Fibroblast of lung (primary cell): ENCODE data around the gene SP1. TPM values are rescaled to one million over a fixed set of nuclear protein-coding genes. Genes with fewer than 3 reads are reported as not detected.
A peak's percentile ranks its signal among the peaks of the same experiment; 100 is the strongest.

ENCODE experiments used
- DNase-seq, 2 donors: peaks; one replicate each; pipeline versions ENCODE4 v3.0.0 to v3.0.0-alpha.2; 2010; ENCODE audit warnings: low read depth in 2 of 2
- H2AFZ ChIP-seq: 2 replicates; pipeline ENCODE4 v1.5.1; 2012; ENCODE audit warnings: low read length, control low read depth, inconsistent platforms
- H3K27ac ChIP-seq: 2 replicates; pipeline ENCODE4 v1.5.1; 2011; ENCODE audit warnings: low read length, control low read depth; ENCODE audit not compliant: insufficient read depth
- H3K27me3 ChIP-seq: 2 replicates; pipeline ENCODE4 v1.5.1; 2011; ENCODE audit warnings: mild to moderate bottlenecking, low read length; ENCODE audit not compliant: control insufficient read depth, insufficient read depth
- H3K36me3 ChIP-seq: 2 replicates; pipeline ENCODE4 v1.5.1; 2011; ENCODE audit warnings: low read length; ENCODE audit not compliant: control insufficient read depth, insufficient read depth
- H3K4me1 ChIP-seq: 2 replicates; pipeline ENCODE4 v1.5.1; 2011; ENCODE audit warnings: low read length; ENCODE audit not compliant: control insufficient read depth, insufficient read depth; ENCODE audit errors: extremely low read depth
- H3K4me2 ChIP-seq: 2 replicates; pipeline ENCODE4 v1.5.1; 2011; ENCODE audit warnings: low read length, control low read depth; ENCODE audit not compliant: insufficient read depth; ENCODE audit errors: extremely low read depth
- H3K4me3 ChIP-seq, 4 experiments: fragments of 200-600 bp in 1 of 4; sonication (generic) in 1 of 4; replicated peaks in 1 of 4; 2 replicates each; pipeline ENCODE4 v1.5.1; 2011 to 2016; ENCODE audit warnings: low read length in 4 of 4, low read depth in 3 of 4, mild to moderate bottlenecking in 3 of 4, control low read depth in 2 of 4, inconsistent platforms in 1 of 4, mixed read lengths in 1 of 4; ENCODE audit not compliant: insufficient read depth in 1 of 4; ENCODE audit errors: control extremely low read depth in 1 of 4
- H3K79me2 ChIP-seq: 2 replicates; pipeline ENCODE4 v1.5.1; 2012; ENCODE audit warnings: mild to moderate bottlenecking, low read length, inconsistent platforms; ENCODE audit not compliant: control insufficient read depth, insufficient read depth
- H3K9ac ChIP-seq: 2 replicates; pipeline ENCODE4 v1.5.1; 2011; ENCODE audit warnings: mild to moderate bottlenecking, low read length, control low read depth; ENCODE audit not compliant: insufficient read depth
- H3K9me3 ChIP-seq: 2 replicates; pipeline ENCODE4 v1.5.1; 2012; ENCODE audit warnings: low read depth, low read length; ENCODE audit not compliant: control insufficient read depth, insufficient read depth
- H4K20me1 ChIP-seq: 2 replicates; pipeline ENCODE4 v1.5.1; 2011; ENCODE audit warnings: low read length; ENCODE audit not compliant: control insufficient read depth, insufficient read depth; ENCODE audit errors: extremely low read depth
- CTCF ChIP-seq, 2 donors: IDR thresholded peaks in 1 of 2; conservative IDR thresholded peaks in 1 of 2; 1 replicate in 1 of 2; 2 replicates in 1 of 2; pipeline ENCODE4 v1.5.1; 2011 to 2012; ENCODE audit warnings: low read length in 2 of 2, control low read depth in 1 of 2, inconsistent platforms in 1 of 2, low read depth in 1 of 2, mild to moderate bottlenecking in 1 of 2
- EZH2 ChIP-seq: IDR thresholded peaks from 2 replicates; pipeline ENCODE4 v1.5.1; 2012; ENCODE audit warnings: low read length, control low read depth, mild to moderate bottlenecking; ENCODE audit errors: missing control alignments
- polyA plus RNA-seq, 2 donors: library from polyadenylated mRNA; depleted of rRNA in 1 of 2; stranded (reverse) in 1 of 2; unstranded in 1 of 2; fragments of >200 nt; gene quantifications; 2 replicates each; pipeline ENCODE4 v1.2.1, GENCODE V29; 2011 to 2012; ENCODE audit warnings: missing spikeins in 1 of 2
- total RNA-seq: library from RNA; depleted of rRNA; stranded (reverse); fragments of >200 nt; gene quantifications from 2 replicates; pipeline ENCODE4 v1.2.1, GENCODE V29; 2014

Gene SP1
- total and polyA plus RNA-seq, 2 donors (not counting 1 experiment from before 2014, with no cell fraction given), result 35.3 to 38.9 TPM

GRCh38 chr12:53451661-53452158 lies 71.7 kb downstream of the SP1 start, which contains the start of gene PCBP2:
PCBP2 (plus strand) TSS chr12:53452102; CDS start chr12:53454801, 2,699 bp downstream.
- peaks cover 16% of the 10 kb centered on the region for H3K36me3 ChIP-seq
- peaks cover 4% of the 10 kb centered on the region for H3K4me1 ChIP-seq
- H2AFZ ChIP-seq, result no peak within 1 kb of the TSS
- peak; percentile 100 for DNase-seq
- H4K20me1 ChIP-seq, result peaks cover 17% of the 10 kb centered on the region
- peak within 1 kb of the TSS; percentile 97 for H3K9ac ChIP-seq
- peak within 1 kb of the TSS; percentile 93 for H3K27ac ChIP-seq
- TF ChIP-seq CTCF (conservative IDR thresholded peaks at IDR 0.05 in 1 of 2, IDR thresholded peaks at IDR 0.05 in 1 of 2; ENCODE audit: low read depth in 1 of 2, low read length in 2 of 2), result peak; percentile 90
- no peak for TF ChIP-seq EZH2
- H3K79me2 ChIP-seq, result peaks cover 44% of the 10 kb centered on the region
- no peaks in the 10 kb centered on the region for H3K9me3 ChIP-seq
- no peaks in the 10 kb centered on the region for H3K27me3 ChIP-seq
- H3K4me3 ChIP-seq, result peak within 1 kb of the TSS; percentile 86 to 100 (median 90)
- H3K4me2 ChIP-seq, result peak within 1 kb of the TSS; percentile 61

- TF ChIP-seq CTCF (conservative IDR thresholded peaks at IDR 0.05 in 1 of 2, IDR thresholded peaks at IDR 0.05 in 1 of 2; ENCODE audit: low read depth in 1 of 2, low read length in 2 of 2) (peak in 1 of 2 donors; percentile 17), EZH2 (no peak)
- no peaks in the 10 kb centered on the region for H3K9me3 ChIP-seq
- no peak overlapping the region for H2AFZ ChIP-seq
- peak; percentile 88 to 91 for DNase-seq
- H3K4me3 ChIP-seq, result peak overlapping the region; percentile 86 to 100 (median 90)
- H3K9ac ChIP-seq, result peak overlapping the region; percentile 97
- peak overlapping the region; percentile 61 for H3K4me2 ChIP-seq
- peaks cover 17% of the 10 kb centered on the region for H3K36me3 ChIP-seq
- peaks cover 50% of the 10 kb centered on the region for H3K79me2 ChIP-seq
- H3K27me3 ChIP-seq, result no peaks in the 10 kb centered on the region
- peaks cover 4% of the 10 kb centered on the region for H3K4me1 ChIP-seq
- peak overlapping the region; percentile 93 for H3K27ac ChIP-seq
- peaks cover 17% of the 10 kb centered on the region for H4K20me1 ChIP-seq
Measured at GRCh38 chr12:53452159-53453077, 72.4 kb downstream of the SP1 start.

- Histone ChIP-seq H3K9me3 (no peaks in the 10 kb centered on the region), H3K27ac (no peak overlapping the region), H3K36me3 (peaks cover 17% of the 10 kb centered on the region), H3K79me2 (peaks cover 61% of the 10 kb centered on the region), H4K20me1 (peaks cover 17% of the 10 kb centered on the region), H3K4me3 (peak overlapping the region; percentile 23 to 100 (median 90)), H3K9ac (no peak overlapping the region), H3K4me2 (peak overlapping the region; percentile 61), H3K27me3 (no peaks in the 10 kb centered on the region), H2AFZ (no peak overlapping the region), H3K4me1 (peaks cover 4% of the 10 kb centered on the region)
- DNase-seq, result no peak
- TF ChIP-seq CTCF (conservative IDR thresholded peaks at IDR 0.05 in 1 of 2, IDR thresholded peaks at IDR 0.05 in 1 of 2; ENCODE audit: low read depth in 1 of 2, low read length in 2 of 2), result no peak
- no peak for TF ChIP-seq EZH2
Measured at GRCh38 chr12:53453953-53454640, 74.1 kb downstream of the SP1 start.
